HepG2 (cell line): ENCODE measurements around the gene MTA1. TPM values are rescaled to one million over a fixed set of nuclear protein-coding genes. Genes with fewer than 3 reads are reported as not detected.

Experiments used
- AHR ChIP-seq: IDR thresholded peaks from 2 replicates; pipeline ENCODE4 v1.6.1; 2018; ENCODE audit warnings: missing genetic modification reagents, missing compliant biosample characterization
- EEA1 ChIP-seq: sonication (generic); formaldehyde crosslinking; IDR thresholded peaks from 2 replicates; pipeline ENCODE4 v1.5.1; 2020; ENCODE audit warnings: mild to moderate bottlenecking, missing genetic modification reagents, borderline replicate concordance
- KMT2B ChIP-seq: IDR thresholded peaks from 2 replicates; pipeline ENCODE4 v1.6.1; 2016; ENCODE audit warnings: missing genetic modification reagents, missing compliant biosample characterization
- MATR3 ChIP-seq: sonication (generic); formaldehyde crosslinking; IDR thresholded peaks from 2 replicates; pipeline ENCODE4 v1.4.0; 2020; ENCODE audit warnings: missing genetic modification reagents
- NFRKB ChIP-seq: fragments of 450-650 bp; IDR thresholded peaks from 2 replicates; pipeline ENCODE4 v1.6.1; 2017
- NR1H2 ChIP-seq: sonication (generic); formaldehyde crosslinking; IDR thresholded peaks from 2 replicates; pipeline ENCODE4 v1.8.1; 2022; ENCODE audit warnings: low read depth, missing genetic modification reagents, borderline replicate concordance
- NR2F1 ChIP-seq, 2 experiments: fragments of 450-650 bp in 1 of 2; formaldehyde crosslinking in 1 of 2; IDR thresholded peaks; 2 replicates each; pipeline versions ENCODE4 v1.5.0 to v1.6.1; 2016 to 2020; ENCODE audit warnings: mild to moderate bottlenecking in 1 of 2, missing compliant biosample characterization in 1 of 2, missing genetic modification reagents in 1 of 2, moderate library complexity in 1 of 2
- NRL ChIP-seq: sonication (generic); formaldehyde crosslinking; IDR thresholded peaks from 2 replicates; pipeline ENCODE4 v1.5.0; 2020; ENCODE audit warnings: missing genetic modification reagents, mild to moderate bottlenecking, moderate library complexity, borderline replicate concordance
- PITX1 ChIP-seq: sonication (generic); formaldehyde crosslinking; IDR thresholded peaks from 2 replicates; pipeline ENCODE4 v1.5.1; 2020; ENCODE audit warnings: mild to moderate bottlenecking, missing genetic modification reagents
- RFX1 ChIP-seq: fragments of 450-650 bp; IDR thresholded peaks from 2 replicates; pipeline ENCODE4 v1.6.1; 2017
- RFXANK ChIP-seq: IDR thresholded peaks from 2 replicates; pipeline ENCODE4 v1.6.1; 2016
- SIN3A ChIP-seq: IDR thresholded peaks from 2 replicates; pipeline ENCODE4 v1.6.1; 2011; ENCODE audit warnings: low read depth, mild to moderate bottlenecking, control low read depth, low read length, borderline replicate concordance
- SKI ChIP-seq: fragments of 450-650 bp; IDR thresholded peaks from one replicate; pipeline ENCODE4 v1.6.1; 2018; ENCODE audit warnings: mild to moderate bottlenecking; ENCODE audit not compliant: partially characterized antibody
- SMARCC2 ChIP-seq: fragments of 450-650 bp; IDR thresholded peaks from 2 replicates; pipeline ENCODE4 v1.6.1; 2017; ENCODE audit warnings: antibody characterized with exemption, mild to moderate bottlenecking
- SPEN ChIP-seq: sonication (generic); formaldehyde crosslinking; IDR thresholded peaks from 2 replicates; pipeline ENCODE4 v1.5.1; 2020; ENCODE audit warnings: low read depth, mild to moderate bottlenecking, missing genetic modification reagents
- STAG1 ChIP-seq: sonication (generic); formaldehyde crosslinking; IDR thresholded peaks from 2 replicates; pipeline ENCODE4 v1.4.0; 2020; ENCODE audit warnings: missing genetic modification reagents
- SYNCRIP ChIP-seq: fragments of 200-400 bp; formaldehyde crosslinking; IDR thresholded peaks from 2 replicates; pipeline ENCODE4 v1.6.1; 2018; ENCODE audit warnings: mild to moderate bottlenecking, low read depth, low read length; ENCODE audit not compliant: insufficient read depth
- TAF15 ChIP-seq: fragments of 200-400 bp; formaldehyde crosslinking; IDR thresholded peaks from one replicate; pipeline ENCODE4 v1.6.1; 2018; ENCODE audit warnings: mild to moderate bottlenecking, low read depth, low read length; ENCODE audit not compliant: poor library complexity, severe bottlenecking
- TBX2 ChIP-seq: sonication (generic); formaldehyde crosslinking; IDR thresholded peaks from 2 replicates; pipeline ENCODE4 v1.5.0; 2020; ENCODE audit warnings: missing genetic modification reagents, mild to moderate bottlenecking, borderline replicate concordance
- TFE3 ChIP-seq: IDR thresholded peaks from 2 replicates; pipeline ENCODE4 v1.6.1; 2016
- ZBTB38 ChIP-seq: sonication (generic); formaldehyde crosslinking; IDR thresholded peaks from 2 replicates; pipeline ENCODE4 v1.5.1; 2020; ENCODE audit warnings: mild to moderate bottlenecking, missing genetic modification reagents
- ZKSCAN8 ChIP-seq: IDR thresholded peaks from 2 replicates; pipeline ENCODE4 v1.6.1; 2016; ENCODE audit warnings: borderline replicate concordance, missing genetic modification reagents, missing compliant biosample characterization
- ZNF207 ChIP-seq: fragments of 450-650 bp; IDR thresholded peaks from 2 replicates; pipeline ENCODE4 v1.6.1; 2016; ENCODE audit warnings: antibody characterized with exemption, borderline replicate concordance
- ZNF274 ChIP-seq: sonication (generic); formaldehyde crosslinking; IDR thresholded peaks from 2 replicates; pipeline ENCODE4 v1.5.1; 2020; ENCODE audit warnings: mild to moderate bottlenecking, missing genetic modification reagents
- ZNF563 ChIP-seq: sonication (generic); formaldehyde crosslinking; IDR thresholded peaks from 2 replicates; pipeline ENCODE4 v1.8.0; 2022; ENCODE audit warnings: mild to moderate bottlenecking, moderate library complexity, missing genetic modification reagents
- ZNF737 ChIP-seq: sonication (generic); formaldehyde crosslinking; IDR thresholded peaks from 2 replicates; pipeline ENCODE4 v1.5.0; 2020; ENCODE audit warnings: missing genetic modification reagents, mild to moderate bottlenecking, borderline replicate concordance
- ZNF749 ChIP-seq: sonication (generic); formaldehyde crosslinking; IDR thresholded peaks from 2 replicates; pipeline ENCODE4 v1.8.0; 2022; ENCODE audit warnings: mild to moderate bottlenecking, missing genetic modification reagents, moderate library complexity, borderline replicate concordance
- ZNF766 ChIP-seq: sonication (generic); formaldehyde crosslinking; IDR thresholded peaks from 2 replicates; pipeline ENCODE4 v1.5.0; 2020; ENCODE audit warnings: missing genetic modification reagents, borderline replicate concordance
- polyA plus RNA-seq, 8 experiments: library from polyadenylated mRNA; depleted of rRNA in 3 of 8; stranded (reverse) in 7 of 8; unstranded in 1 of 8; fragments of >200 nt; fragmentation: Illumina TruSeq in 4 of 8; extraction: Trizol in 4 of 8; gene quantifications; 2 replicates each; pipeline versions ENCODE4 v1.2.1 to v1.2.3, GENCODE V29; 2011 to 2016; ENCODE audit warnings: low read depth in 4 of 8, missing spikeins in 1 of 8, mixed read lengths in 1 of 8; ENCODE audit not compliant: insufficient read depth in 1 of 8
- total RNA-seq, 5 experiments: library from RNA; depleted of rRNA; stranded (reverse); fragments of >200 nt; fragmentation: Illumina TruSeq; extraction: Trizol; gene quantifications; 2 replicates each; pipeline ENCODE4 v1.2.3, GENCODE V29; 2016; ENCODE audit warnings: low read depth in 1 of 5
- TF ChIP-seq, protein P1 (sequence below): sonication (generic); formaldehyde crosslinking; IDR thresholded peaks from 2 replicates; pipeline ENCODE4 v1.4.0; 2020; ENCODE audit warnings: missing genetic modification reagents, borderline replicate concordance

Gene MTA1
- total and polyA plus RNA-seq, 2 of the 13 experiments (the other 11 are each of a cell fraction or from before 2014, with no cell fraction given) = 35.2 to 85.8 TPM

GRCh38 chr14:105473677-105474482 is 54.3 kb downstream of the MTA1 start (continued):
- TF ChIP-seq, protein P1, sequence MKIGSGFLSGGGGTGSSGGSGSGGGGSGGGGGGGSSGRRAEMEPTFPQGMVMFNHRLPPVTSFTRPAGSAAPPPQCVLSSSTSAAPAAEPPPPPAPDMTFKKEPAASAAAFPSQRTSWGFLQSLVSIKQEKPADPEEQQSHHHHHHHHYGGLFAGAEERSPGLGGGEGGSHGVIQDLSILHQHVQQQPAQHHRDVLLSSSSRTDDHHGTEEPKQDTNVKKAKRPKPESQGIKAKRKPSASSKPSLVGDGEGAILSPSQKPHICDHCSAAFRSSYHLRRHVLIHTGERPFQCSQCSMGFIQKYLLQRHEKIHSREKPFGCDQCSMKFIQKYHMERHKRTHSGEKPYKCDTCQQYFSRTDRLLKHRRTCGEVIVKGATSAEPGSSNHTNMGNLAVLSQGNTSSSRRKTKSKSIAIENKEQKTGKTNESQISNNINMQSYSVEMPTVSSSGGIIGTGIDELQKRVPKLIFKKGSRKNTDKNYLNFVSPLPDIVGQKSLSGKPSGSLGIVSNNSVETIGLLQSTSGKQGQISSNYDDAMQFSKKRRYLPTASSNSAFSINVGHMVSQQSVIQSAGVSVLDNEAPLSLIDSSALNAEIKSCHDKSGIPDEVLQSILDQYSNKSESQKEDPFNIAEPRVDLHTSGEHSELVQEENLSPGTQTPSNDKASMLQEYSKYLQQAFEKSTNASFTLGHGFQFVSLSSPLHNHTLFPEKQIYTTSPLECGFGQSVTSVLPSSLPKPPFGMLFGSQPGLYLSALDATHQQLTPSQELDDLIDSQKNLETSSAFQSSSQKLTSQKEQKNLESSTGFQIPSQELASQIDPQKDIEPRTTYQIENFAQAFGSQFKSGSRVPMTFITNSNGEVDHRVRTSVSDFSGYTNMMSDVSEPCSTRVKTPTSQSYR (CRISPR knock-in tag) = no peak
- no peak for TF ChIP-seq RFXANK (CRISPR knock-in tag)
- no peak for TF ChIP-seq SMARCC2
- TF ChIP-seq TBX2 (CRISPR knock-in tag) = no peak
- no peak for TF ChIP-seq ZBTB38 (CRISPR knock-in tag)
- no peak for TF ChIP-seq ZNF563 (CRISPR knock-in tag)
- TF ChIP-seq NR2F1 (CRISPR knock-in tag; IDR thresholded peaks at IDR 0.05) = no peak
- no peak for TF ChIP-seq EEA1 (CRISPR knock-in tag)
- no peak for TF ChIP-seq STAG1 (CRISPR knock-in tag)
- peak; percentile 37; the same call in 1 of the 2 replicates for TF ChIP-seq SIN3A
- TF ChIP-seq ZNF749 = no peak
- no peak for TF ChIP-seq ZNF737
- TF ChIP-seq SPEN (CRISPR knock-in tag) = no peak
- TF ChIP-seq ZNF766 (CRISPR knock-in tag) = no peak
- no peak for TF ChIP-seq MATR3
- TF ChIP-seq NR1H2 (CRISPR knock-in tag) = no peak
- TF ChIP-seq RFX1 = peak; percentile 83
- TF ChIP-seq NFRKB = no peak
- peak; percentile 52 for TF ChIP-seq SKI
- TF ChIP-seq NRL (CRISPR knock-in tag) = 0 out of 2 replicates have a peak, but pooled peaks have one; percentile 34
- TF ChIP-seq TAF15 = no peak
- no peak for TF ChIP-seq ZKSCAN8 (CRISPR knock-in tag)
- TF ChIP-seq ZNF274 (CRISPR knock-in tag) = no peak
- TF ChIP-seq SYNCRIP = no peak
- TF ChIP-seq TFE3 (CRISPR knock-in tag) = no peak
- no peak for TF ChIP-seq ZNF207
- TF ChIP-seq KMT2B (CRISPR knock-in tag) = no peak
- no peak for TF ChIP-seq PITX1
- TF ChIP-seq AHR (CRISPR knock-in tag) = no peak
